ENCODE data around the gene RREB1.

The RREB1 gene

GRCh38 chr6:7111095-7111690 lies 3.4 kb downstream of the RREB1 start:
- no peak for TF ChIP-seq CTCF (IDR thresholded peaks at IDR 0.05; ENCODE audit: borderline replicate concordance, control extremely low read depth, extremely low read depth, insufficient read depth, missing control alignments)
- in situ Hi-C loops (cut with MboI; ENCODE audit: low sequenced_read_pairs, unreplicated experiment), result no loop called here
- no peak for DNase-seq (ENCODE audit: low spot score)

GRCh38 chr6:7112171-7112570 lies 4.4 kb downstream of the RREB1 start:
- no peak for DNase-seq (ENCODE audit: low spot score)
- in situ Hi-C loops (cut with MboI; ENCODE audit: low sequenced_read_pairs, unreplicated experiment), result no loop called here
- no peak for TF ChIP-seq CTCF (IDR thresholded peaks at IDR 0.05; ENCODE audit: borderline replicate concordance, control extremely low read depth, extremely low read depth, insufficient read depth, missing control alignments)

- no peak for TF ChIP-seq CTCF (IDR thresholded peaks at IDR 0.05; ENCODE audit: borderline replicate concordance, control extremely low read depth, extremely low read depth, insufficient read depth, missing control alignments)
- DNase-seq (ENCODE audit: low spot score), result no peak
- in situ Hi-C loops (cut with MboI; ENCODE audit: low sequenced_read_pairs, unreplicated experiment), result no loop called here
These were observed 5.1 kb downstream of the RREB1 start for GRCh38 chr6:7112741-7113313.

- no peak for DNase-seq (ENCODE audit: low spot score)
- TF ChIP-seq CTCF (IDR thresholded peaks at IDR 0.05; ENCODE audit: borderline replicate concordance, control extremely low read depth, extremely low read depth, insufficient read depth, missing control alignments), result no peak
- in situ Hi-C loops (cut with MboI; ENCODE audit: low sequenced_read_pairs, unreplicated experiment), result no loop called here
These were observed 7.1 kb downstream of the RREB1 start for GRCh38 chr6:7114744-7115458.

- in situ Hi-C loops (cut with MboI; ENCODE audit: low sequenced_read_pairs, unreplicated experiment), result no loop called here
- no peak for TF ChIP-seq CTCF (IDR thresholded peaks at IDR 0.05; ENCODE audit: borderline replicate concordance, control extremely low read depth, extremely low read depth, insufficient read depth, missing control alignments)
- DNase-seq (ENCODE audit: low spot score), result no peak
These were observed 7.9 kb downstream of the RREB1 start for GRCh38 chr6:7115543-7116231.

- in situ Hi-C loops (cut with MboI; ENCODE audit: low sequenced_read_pairs, unreplicated experiment), result no loop called here
- no peak for TF ChIP-seq CTCF (IDR thresholded peaks at IDR 0.05; ENCODE audit: borderline replicate concordance, control extremely low read depth, extremely low read depth, insufficient read depth, missing control alignments)
- DNase-seq (ENCODE audit: low spot score), result no peak
These were observed 11.6 kb downstream of the RREB1 start for GRCh38 chr6:7119272-7119801.

Measured in GM13976 (cell line).